ENCODE results near the gene SLC52A3. TPM values are rescaled to one million over a fixed set of nuclear protein-coding genes. Genes with fewer than 3 reads are reported as not detected.
"Not testable (repeated sequence)": the region's sequence is repeated elsewhere in the genome, so short reads cannot be mapped to it uniquely, and the experiment has no call there.

The SLC52A3 gene
- total and polyA plus RNA-seq, 8 donors, result 0.46 to 24.0 (median 1.9) TPM

DNA sequence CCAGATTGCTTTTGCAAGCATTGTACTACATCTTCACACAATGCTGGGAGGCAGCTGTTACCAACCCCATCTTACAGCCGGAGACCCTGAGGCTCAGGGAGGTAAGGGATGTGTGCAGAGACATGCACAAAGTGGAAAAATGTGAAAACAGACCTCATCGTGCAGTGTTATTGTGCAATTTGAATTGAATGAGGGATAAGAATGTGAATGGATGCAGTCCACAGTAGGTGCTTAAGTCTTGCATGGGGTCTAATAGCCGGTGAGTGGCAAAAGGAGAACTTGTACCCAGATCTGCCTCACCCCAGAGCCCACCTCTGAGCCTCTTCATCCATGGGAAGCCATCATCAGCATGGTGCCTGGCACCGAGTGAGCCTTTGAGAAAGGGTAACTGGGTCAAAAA, 42.1 kb downstream of the SLC52A3 start:
- Histone ChIP-seq H3K9me3 (peaks cover 0 to 3% (median 0%) of the 10 kb centered on the region in 4 donors), H3K27ac (no peak overlapping the region), H3K36me3 (no peaks in the 10 kb centered on the region), H3K4me3 (no peak overlapping the region), H3K27me3 (peaks cover 4 to 98% (median 49%) of the 10 kb centered on the region in 3 donors), H3K4me1 (peaks cover 10 to 12% (median 11%) of the 10 kb centered on the region in 4 donors)
- no peak for DNase-seq
- TF ChIP-seq EP300 (IDR thresholded peaks at IDR 0.05), result no peak
- TF ChIP-seq POLR2AphosphoS5 (IDR thresholded peaks at IDR 0.05), result no peak
- no peak for TF ChIP-seq POLR2A (IDR thresholded peaks at IDR 0.05)
- TF ChIP-seq, protein P1, sequence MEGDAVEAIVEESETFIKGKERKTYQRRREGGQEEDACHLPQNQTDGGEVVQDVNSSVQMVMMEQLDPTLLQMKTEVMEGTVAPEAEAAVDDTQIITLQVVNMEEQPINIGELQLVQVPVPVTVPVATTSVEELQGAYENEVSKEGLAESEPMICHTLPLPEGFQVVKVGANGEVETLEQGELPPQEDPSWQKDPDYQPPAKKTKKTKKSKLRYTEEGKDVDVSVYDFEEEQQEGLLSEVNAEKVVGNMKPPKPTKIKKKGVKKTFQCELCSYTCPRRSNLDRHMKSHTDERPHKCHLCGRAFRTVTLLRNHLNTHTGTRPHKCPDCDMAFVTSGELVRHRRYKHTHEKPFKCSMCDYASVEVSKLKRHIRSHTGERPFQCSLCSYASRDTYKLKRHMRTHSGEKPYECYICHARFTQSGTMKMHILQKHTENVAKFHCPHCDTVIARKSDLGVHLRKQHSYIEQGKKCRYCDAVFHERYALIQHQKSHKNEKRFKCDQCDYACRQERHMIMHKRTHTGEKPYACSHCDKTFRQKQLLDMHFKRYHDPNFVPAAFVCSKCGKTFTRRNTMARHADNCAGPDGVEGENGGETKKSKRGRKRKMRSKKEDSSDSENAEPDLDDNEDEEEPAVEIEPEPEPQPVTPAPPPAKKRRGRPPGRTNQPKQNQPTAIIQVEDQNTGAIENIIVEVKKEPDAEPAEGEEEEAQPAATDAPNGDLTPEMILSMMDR (IDR thresholded peaks at IDR 0.05), result no peak
- 66 to 73% (median 68%) methylated on average over 4 of the region's 4 CpGs for WGBS, 5 donors
- intact Hi-C loops (cut with DNase I; ENCODE audit: low total_unique reads), result no loop called here

DNA sequence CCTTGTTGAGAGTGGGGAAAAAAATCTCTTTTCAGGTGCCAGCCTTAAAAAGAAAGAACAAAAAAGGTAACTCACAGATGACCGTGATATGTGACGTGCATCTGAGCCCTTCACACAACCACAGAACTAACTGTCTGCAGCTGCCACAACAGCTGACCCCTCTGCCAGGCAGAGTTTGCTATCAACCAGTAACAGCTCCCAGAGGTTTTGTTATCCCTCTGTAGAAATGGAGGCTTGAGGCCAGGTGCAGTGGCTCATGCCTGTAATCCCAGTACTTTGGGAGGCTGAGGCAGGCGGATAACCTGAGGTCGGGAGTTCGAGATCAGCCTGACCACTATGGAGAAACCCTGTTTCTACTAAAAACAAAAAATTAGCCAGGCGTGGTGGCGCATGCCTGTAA, 42.8 kb downstream of the SLC52A3 start:
- TF ChIP-seq POLR2A (IDR thresholded peaks at IDR 0.05), result no peak
- no peak for TF ChIP-seq EP300 (IDR thresholded peaks at IDR 0.05)
- TF ChIP-seq, protein P1 (IDR thresholded peaks at IDR 0.05), result no peak
- TF ChIP-seq POLR2AphosphoS5 (IDR thresholded peaks at IDR 0.05), result no peak
- Histone ChIP-seq H3K27ac (no peak overlapping the region), H3K9me3 (peaks cover 0 to 3% (median 0%) of the 10 kb centered on the region in 4 donors), H3K4me3 (no peak overlapping the region), H3K27me3 (peaks cover 4 to 100% (median 49%) of the 10 kb centered on the region in 3 donors), H3K4me1 (peaks cover 10 to 12% (median 11%) of the 10 kb centered on the region in 4 donors), H3K36me3 (no peaks in the 10 kb centered on the region)
- 87 to 91% (median 90%) methylated on average over 7 of the region's 7 CpGs for WGBS, 5 donors
- intact Hi-C loops (cut with DNase I; ENCODE audit: low total_unique reads), result no loop called here
- no peak for DNase-seq

DNA sequence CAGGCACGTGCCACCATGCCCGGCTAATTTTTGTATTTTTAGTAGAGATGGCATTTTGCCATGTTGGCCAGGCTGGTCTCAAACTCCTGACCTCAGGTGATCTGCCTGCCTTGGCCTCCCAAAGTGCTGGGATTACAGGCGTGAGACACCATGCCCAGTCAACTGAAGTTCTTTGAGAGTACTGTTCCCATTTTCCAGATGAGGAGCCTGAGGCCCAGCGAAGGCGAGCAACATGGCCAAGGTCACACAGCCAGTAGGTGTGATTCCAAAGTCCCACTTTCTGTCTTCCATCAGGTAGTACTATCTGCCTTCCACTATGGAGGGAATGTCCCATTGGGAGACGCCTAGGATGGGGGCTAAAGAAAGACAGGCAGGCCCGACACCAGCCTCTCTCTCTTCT, 43.5 kb downstream of the SLC52A3 start:
- Histone ChIP-seq H3K27me3 (peaks cover 4 to 100% (median 50%) of the 10 kb centered on the region in 3 donors), H3K4me1 (peaks cover 10 to 12% (median 11%) of the 10 kb centered on the region in 4 donors)
- intact Hi-C loops (cut with DNase I; ENCODE audit: low total_unique reads); H3K9me3 ChIP-seq; H3K36me3 ChIP-seq; DNase-seq; H3K4me3 ChIP-seq; H3K27ac ChIP-seq: not testable (repeated sequence)
- 85 to 87% (median 87%) methylated on average over 7 of the region's 7 CpGs for WGBS, 5 donors

DNA sequence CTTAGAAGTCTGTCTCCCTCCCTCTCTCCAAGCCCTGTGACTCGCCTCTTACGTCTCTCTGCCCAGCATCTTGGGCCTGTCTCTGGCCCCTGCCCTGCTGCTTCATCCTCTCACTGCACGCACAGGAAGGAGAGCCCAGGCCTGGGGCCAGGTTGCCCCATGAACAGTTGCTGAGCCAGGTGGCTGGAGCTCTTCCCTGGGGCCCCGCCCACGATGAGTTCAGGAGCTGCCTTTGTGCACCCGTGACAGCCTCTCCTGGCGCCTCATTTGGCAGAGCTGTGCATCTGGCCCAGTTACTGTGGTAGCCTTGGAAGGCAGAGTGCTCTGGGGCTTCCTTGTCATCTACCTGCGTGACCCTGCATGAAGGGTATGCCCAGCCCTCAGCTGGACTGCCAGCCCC, 44.5 kb downstream of the SLC52A3 start:
- 42 to 60% (median 54%) methylated on average over 7 to 8 of the region's 8 CpGs for WGBS, 5 donors
- intact Hi-C loops (cut with DNase I; ENCODE audit: low total_unique reads), result no loop called here
- Histone ChIP-seq H3K27ac (no peak overlapping the region), H3K4me3 (no peak overlapping the region), H3K9me3 (no peaks in the 10 kb centered on the region), H3K36me3 (no peaks in the 10 kb centered on the region), H3K4me1 (peaks cover 10 to 12% (median 10%) of the 10 kb centered on the region in 4 donors), H3K27me3 (peaks cover 4 to 100% (median 49%) of the 10 kb centered on the region in 3 donors)
- TF ChIP-seq POLR2A (IDR thresholded peaks at IDR 0.05), result no peak
- TF ChIP-seq, protein P1 (IDR thresholded peaks at IDR 0.05), result no peak
- no peak for TF ChIP-seq EP300 (IDR thresholded peaks at IDR 0.05)
- no peak for TF ChIP-seq POLR2AphosphoS5 (IDR thresholded peaks at IDR 0.05)
- peak in 1 of 2 donors; percentile 28 for DNase-seq

DNA sequence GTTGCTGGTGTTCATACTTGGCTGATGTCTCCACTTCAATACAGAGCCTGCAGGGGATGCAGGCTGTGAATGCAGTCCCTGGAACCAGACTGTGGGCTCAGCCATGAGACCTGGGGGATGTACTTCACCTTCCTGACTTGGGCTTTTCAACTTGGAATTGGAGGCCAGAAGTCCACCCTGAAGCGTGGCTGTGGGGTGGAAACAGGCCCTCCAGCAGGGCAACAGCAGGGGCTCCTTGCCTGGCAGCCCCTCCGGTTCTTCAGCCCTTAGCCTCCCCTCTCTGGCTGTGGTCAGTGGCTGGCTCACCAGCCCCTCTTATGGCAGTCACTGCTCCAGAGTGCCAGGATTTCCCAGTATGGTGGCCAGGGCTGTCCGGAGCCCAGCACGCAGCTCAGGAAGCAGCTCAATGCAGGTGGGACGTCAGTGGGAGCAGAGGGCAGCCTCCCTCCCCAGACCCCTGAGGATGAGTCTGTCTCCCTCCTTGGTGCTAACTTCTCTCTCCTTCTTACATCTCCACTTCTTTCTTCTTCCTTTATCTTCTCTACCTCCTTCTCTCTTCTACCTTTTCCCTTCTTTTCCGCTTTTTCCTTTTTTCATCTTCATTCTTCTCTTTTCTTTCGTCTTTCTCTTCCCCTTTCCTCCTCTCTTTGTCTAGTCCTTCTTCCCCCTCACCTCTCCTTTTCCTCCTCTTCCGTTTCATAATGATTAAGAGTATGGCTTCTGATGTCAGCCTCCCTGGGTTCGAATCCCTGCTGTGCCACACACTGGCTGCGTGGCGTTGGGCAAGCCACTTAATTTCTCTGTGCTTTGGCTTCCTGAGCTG, 45.3 kb downstream of the SLC52A3 start:
- TF ChIP-seq POLR2AphosphoS5 (IDR thresholded peaks at IDR 0.05), result no peak
- no peak for TF ChIP-seq EP300 (IDR thresholded peaks at IDR 0.05)
- TF ChIP-seq POLR2A (IDR thresholded peaks at IDR 0.05), result no peak
- TF ChIP-seq, protein P1 (IDR thresholded peaks at IDR 0.05), result no peak
- H3K27me3 ChIP-seq, result peaks cover 1 to 100% (median 42%) of the 10 kb centered on the region in 3 donors
- 77 to 85% (median 82%) methylated on average over 11 of the region's 11 CpGs for WGBS, 5 donors
- no peaks in the 10 kb centered on the region for H3K9me3 ChIP-seq
- intact Hi-C loops (cut with DNase I; ENCODE audit: low total_unique reads), result no loop called here
- H3K36me3 ChIP-seq, result no peaks in the 10 kb centered on the region
- peaks cover 4% of the 10 kb centered on the region in 4 donors for H3K4me1 ChIP-seq
- H3K27ac ChIP-seq, result no peak overlapping the region
- H3K4me3 ChIP-seq, result no peak overlapping the region
- DNase-seq, result no peak

All from stomach (tissue), 9 donors.